Keratinocyte (primary cell): ENCODE results near the gene NMNAT2.

Experiments used
- EZH2 ChIP-seq: IDR thresholded peaks from one replicate; pipeline ENCODE4 v1.6.1; 2012; ENCODE audit warnings: inconsistent platforms, mild to moderate bottlenecking, low read length, moderate library complexity
- TF ChIP-seq, protein P1 (sequence below), 3 experiments: IDR thresholded peaks in 1 of 3; conservative IDR thresholded peaks in 1 of 3; optimal IDR thresholded peaks in 1 of 3; 2 replicates in 2 of 3; 3 replicates in 1 of 3; pipeline versions ENCODE3 to v1.5.1; 2011; ENCODE audit warnings: low read length in 3 of 3, mild to moderate bottlenecking in 3 of 3, moderate library complexity in 2 of 3, control low read depth in 1 of 3, inconsistent platforms in 1 of 3; ENCODE audit not compliant: insufficient read depth in 2 of 3; ENCODE audit errors: extremely low read depth in 1 of 3

DNA sequence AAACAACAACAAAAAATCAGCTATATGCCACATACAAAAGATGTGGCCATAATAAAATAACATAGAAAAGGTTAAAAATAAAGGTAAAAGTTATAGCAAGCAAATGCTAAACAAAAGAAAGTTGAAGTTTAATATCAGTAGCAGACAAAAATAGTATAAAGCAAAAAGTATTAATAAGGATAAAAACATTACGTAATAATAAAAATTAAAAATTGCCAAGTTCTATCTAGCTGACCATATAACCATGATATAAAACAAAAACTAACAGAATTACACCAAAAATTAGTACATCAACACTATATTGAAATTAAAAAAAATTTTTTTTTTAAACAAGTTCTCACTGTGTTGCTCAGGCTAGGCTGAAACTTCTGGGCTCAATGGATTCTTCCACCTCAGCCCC lies 38.6 kb upstream of the NMNAT2 start:
- TF ChIP-seq, protein P1, sequence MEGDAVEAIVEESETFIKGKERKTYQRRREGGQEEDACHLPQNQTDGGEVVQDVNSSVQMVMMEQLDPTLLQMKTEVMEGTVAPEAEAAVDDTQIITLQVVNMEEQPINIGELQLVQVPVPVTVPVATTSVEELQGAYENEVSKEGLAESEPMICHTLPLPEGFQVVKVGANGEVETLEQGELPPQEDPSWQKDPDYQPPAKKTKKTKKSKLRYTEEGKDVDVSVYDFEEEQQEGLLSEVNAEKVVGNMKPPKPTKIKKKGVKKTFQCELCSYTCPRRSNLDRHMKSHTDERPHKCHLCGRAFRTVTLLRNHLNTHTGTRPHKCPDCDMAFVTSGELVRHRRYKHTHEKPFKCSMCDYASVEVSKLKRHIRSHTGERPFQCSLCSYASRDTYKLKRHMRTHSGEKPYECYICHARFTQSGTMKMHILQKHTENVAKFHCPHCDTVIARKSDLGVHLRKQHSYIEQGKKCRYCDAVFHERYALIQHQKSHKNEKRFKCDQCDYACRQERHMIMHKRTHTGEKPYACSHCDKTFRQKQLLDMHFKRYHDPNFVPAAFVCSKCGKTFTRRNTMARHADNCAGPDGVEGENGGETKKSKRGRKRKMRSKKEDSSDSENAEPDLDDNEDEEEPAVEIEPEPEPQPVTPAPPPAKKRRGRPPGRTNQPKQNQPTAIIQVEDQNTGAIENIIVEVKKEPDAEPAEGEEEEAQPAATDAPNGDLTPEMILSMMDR (optimal IDR thresholded peaks at IDR 0.05 in 1 of 3, IDR thresholded peaks at IDR 0.05 in 1 of 3, conservative IDR thresholded peaks at IDR 0.05 in 1 of 3; ENCODE audit: extremely low read depth in 1 of 3, insufficient read depth in 2 of 3, low read length in 3 of 3) = no peak
- no peak for TF ChIP-seq EZH2
